B cell (primary cell): ENCODE data around the gene KCNH3. TPM values are rescaled to one million over a fixed set of nuclear protein-coding genes. Genes with fewer than 3 reads are reported as not detected.

Experiments used
- ATAC-seq: fragments of 200-7000 bp; cut with Tn5 transposase; one replicate; pipeline ENCODE4 v1.10.0; 2021; ENCODE audit warnings: low read depth, mild to moderate bottlenecking, moderate number of reproducible peaks, moderate library complexity
- CTCF ChIA-PET: fragments of 350-600 bp; sonication (Branson Sonifier 250); formaldehyde crosslinking; loops from one replicate; lab custom pipeline; 2021; ENCODE audit warnings: antibody characterized with exemption, inconsistent platforms; lab: Charles Lee
- POLR2A ChIA-PET: fragments of 350-600 bp; sonication (Branson Sonifier 250); formaldehyde crosslinking; loops from one replicate; lab custom pipeline; 2021; ENCODE audit warnings: antibody characterized with exemption; lab: Charles Lee
- DNase-seq: peaks from one replicate; pipeline ENCODE4 v3.0.0; 2013
- H2AFZ ChIP-seq: 2 replicates; pipeline ENCODE4 v1.6.1; 2012; ENCODE audit warnings: mild to moderate bottlenecking, low read depth, low read length; ENCODE audit not compliant: insufficient read depth, poor library complexity, severe bottlenecking
- H3K27ac ChIP-seq, 2 donors: 1 replicate in 1 of 2; 2 replicates in 1 of 2; pipeline ENCODE4 v1.5.1; 2012 to 2013; ENCODE audit warnings: low read length in 2 of 2, mild to moderate bottlenecking in 2 of 2, moderate library complexity in 1 of 2
- H3K27me3 ChIP-seq, 4 experiments: fragments of 200-600 bp in 1 of 4; sonication (generic) in 1 of 4; replicated peaks in 1 of 4; 1 replicate in 2 of 4; 2 replicates in 2 of 4; pipeline versions ENCODE4 v1.6.1 to v1.7.0; 2013 to 2016; ENCODE audit warnings: low read length in 3 of 4, mild to moderate bottlenecking in 2 of 4, mixed read lengths in 1 of 4, moderate library complexity in 1 of 4; ENCODE audit not compliant: insufficient read depth in 4 of 4, control insufficient read depth in 3 of 4; ENCODE audit errors: control extremely low read depth in 1 of 4
- H3K36me3 ChIP-seq, 2 experiments: replicated peaks in 1 of 2; 1 replicate in 1 of 2; 2 replicates in 1 of 2; pipeline versions ENCODE4 v1.6.1 to v1.7.1; 2013; ENCODE audit warnings: low read length in 1 of 2; ENCODE audit not compliant: insufficient read depth in 2 of 2, control insufficient read depth in 1 of 2; ENCODE audit errors: control extremely low read depth in 1 of 2, extremely low read depth in 1 of 2
- H3K4me1 ChIP-seq, 2 donors: fragments of 200-600 bp in 1 of 2; sonication (generic) in 1 of 2; 1 replicate in 1 of 2; 2 replicates in 1 of 2; pipeline versions ENCODE4 v1.5.1 to v1.6.1; 2013 to 2017; ENCODE audit warnings: low read length in 2 of 2; ENCODE audit not compliant: control insufficient read depth in 2 of 2, insufficient read depth in 2 of 2
- H3K4me2 ChIP-seq: replicated peaks from 2 replicates; pipeline ENCODE3; 2012; ENCODE audit warnings: mild to moderate bottlenecking, low read depth, low read length; ENCODE audit not compliant: poor library complexity, severe bottlenecking
- H3K4me3 ChIP-seq, 5 experiments: fragments of 200-600 bp in 1 of 5; sonication (generic) in 1 of 5; 1 replicate in 3 of 5; 2 replicates in 2 of 5; pipeline versions ENCODE4 v1.5.1 to v1.7.0; 2011 to 2016; ENCODE audit warnings: low read length in 4 of 5, mild to moderate bottlenecking in 4 of 5, low read depth in 2 of 5, control low read depth in 1 of 5, moderate library complexity in 1 of 5; ENCODE audit not compliant: insufficient read depth in 1 of 5; ENCODE audit errors: control extremely low read depth in 1 of 5, extremely low read depth in 1 of 5
- H3K79me2 ChIP-seq: fragments of 200-600 bp; sonication (generic); one replicate; pipeline ENCODE4 v1.6.0; 2016; ENCODE audit warnings: low read length; ENCODE audit not compliant: control insufficient read depth, insufficient read depth
- H3K9ac ChIP-seq: fragments of 200-600 bp; sonication (generic); 2 replicates; pipeline ENCODE4 v1.6.1; 2017; ENCODE audit warnings: mild to moderate bottlenecking, low read length, moderate library complexity
- H3K9me3 ChIP-seq, 3 donors: one replicate each; pipeline versions ENCODE4 v1.6.1 to v1.7.1; 2013; ENCODE audit warnings: low read length in 2 of 3; ENCODE audit not compliant: control insufficient read depth in 2 of 3, insufficient read depth in 1 of 3; ENCODE audit errors: control extremely low read depth in 1 of 3
- H4K20me1 ChIP-seq: 2 replicates; pipeline ENCODE4 v1.6.0; 2012; ENCODE audit warnings: mild to moderate bottlenecking, low read length; ENCODE audit not compliant: insufficient read depth, control insufficient read depth, poor library complexity, severe bottlenecking
- H3K27ac Mint-ChIP-seq: one replicate; pipeline ENCODE4 v1.8.0; 2021; ENCODE audit warnings: mixed read lengths
- H3K27me3 Mint-ChIP-seq: one replicate; pipeline ENCODE4 v1.8.0; 2021; ENCODE audit warnings: mixed read lengths
- H3K4me1 Mint-ChIP-seq: one replicate; pipeline ENCODE4 v1.8.0; 2021; ENCODE audit warnings: mixed read lengths
- H3K4me3 Mint-ChIP-seq: one replicate; pipeline ENCODE4 v1.8.0; 2021; ENCODE audit warnings: mixed read lengths
- H3K9me3 Mint-ChIP-seq: one replicate; pipeline ENCODE4 v1.8.0; 2022; ENCODE audit warnings: mixed read lengths; ENCODE audit not compliant: insufficient read depth
- CTCF ChIP-seq: fragments of 200-600 bp; IDR thresholded peaks from one replicate; pipeline ENCODE4 v1.8.0; 2022; ENCODE audit warnings: antibody characterized with exemption, mild to moderate bottlenecking
- EZH2 ChIP-seq: IDR thresholded peaks from 2 replicates; pipeline ENCODE4 v1.6.1; 2012; ENCODE audit warnings: borderline replicate concordance, low read depth, mild to moderate bottlenecking, moderate library complexity, low read length; ENCODE audit not compliant: insufficient read depth, poor library complexity, severe bottlenecking
- WGBS: methylation state at CpG from one replicate; pipeline ENCODE4 v1.1.5; 2013; ENCODE audit warnings: missing lambda C conversion rate; ENCODE audit not compliant: insufficient coverage; 5-methylcytosine and 5-hydroxymethylcytosine counted together
- intact Hi-C: fragments of 100-400 bp; cut with micrococcal nuclease; formaldehyde crosslinking; loops from one replicate; pipeline ENCODE4 v1.10.0; 2022
- polyA plus RNA-seq: library from polyadenylated mRNA; depleted of rRNA; stranded (reverse); fragments of >200 nt; gene quantifications from 2 replicates; pipeline ENCODE4 v1.2.3, GENCODE V29; 2012
- total RNA-seq, 2 donors: library from RNA; stranded (reverse); fragments of 120-200 nt in 1 of 2; gene quantifications; 1 replicate in 1 of 2; 2 replicates in 1 of 2; pipeline versions ENCODE4 v1.2.3 to v1.2.4, GENCODE V29; 2013 to 2022

The KCNH3 gene
- total and polyA plus RNA-seq, 2 donors (not counting 1 experiment from before 2014, with no cell fraction given): 0.49 to 0.54 TPM

- no peaks in the 10 kb centered on the region for H3K4me1 Mint-ChIP-seq
- Histone ChIP-seq H3K9ac (no peak overlapping the region), H3K4me2 (no peak overlapping the region), H3K79me2 (no peaks in the 10 kb centered on the region), H3K4me1 (no peaks in the 10 kb centered on the region), H3K27me3 (no peaks in the 10 kb centered on the region), H3K27ac (no peak overlapping the region), H3K36me3 (peaks cover 5 to 13% of the 10 kb centered on the region in 2 experiments), H4K20me1 (no peaks in the 10 kb centered on the region), H3K4me3 (no peak overlapping the region), H2AFZ (no peak overlapping the region), H3K9me3 (no peaks in the 10 kb centered on the region)
- intact Hi-C loops: no loop called here
- H3K27ac Mint-ChIP-seq: no peak overlapping the region
- 100% methylated on average over 4 of the region's 10 CpGs for WGBS
- no peak overlapping the region for H3K4me3 Mint-ChIP-seq
- ATAC-seq (no peak), DNase-seq (no peak)
- POLR2A ChIA-PET: no interaction called here
- no peaks in the 10 kb centered on the region for H3K27me3 Mint-ChIP-seq
- TF ChIP-seq EZH2 (no peak), CTCF (no peak)
- H3K9me3 Mint-ChIP-seq: no peaks in the 10 kb centered on the region
- CTCF ChIA-PET: interaction anchor here (0.7 to 3.2 kb wide), 4 partner anchors 17 to 159 kb away, joined by 3 to 13 read pairs (median 4); partner anchors contain the start of gene SPATS2
Measured at GRCh38 chr12:49496417-49497360, 42.1 kb upstream of the KCNH3 start.

- CTCF ChIA-PET: interaction anchor here (0.5 to 1.4 kb wide), 4 partner anchors 12 to 213 kb away, joined by 3 to 4 read pairs (median 4); no protein-coding TSS in a partner anchor
- DNase-seq: no peak
Measured at GRCh38 chr12:49501895-49502294, 36.9 kb upstream of the KCNH3 start.

More at GRCh38 chr12:49501895-49502294, 36.9 kb upstream of the KCNH3 start:
- H3K27ac Mint-ChIP-seq: no peak overlapping the region
- TF ChIP-seq CTCF (no peak), EZH2 (no peak)
- H3K79me2 ChIP-seq: no peaks in the 10 kb centered on the region
- no peak overlapping the region for H3K9ac ChIP-seq
- no peak overlapping the region for H3K27ac ChIP-seq
- intact Hi-C loops: no loop called here
- peaks cover 3 to 7% of the 10 kb centered on the region in 2 experiments for H3K36me3 ChIP-seq
- H3K9me3 ChIP-seq: no peaks in the 10 kb centered on the region
- no peak for ATAC-seq
- peaks cover 4% of the 10 kb centered on the region for H3K4me1 Mint-ChIP-seq
- no peak overlapping the region for H3K4me3 ChIP-seq
- no peaks in the 10 kb centered on the region for H3K27me3 Mint-ChIP-seq
- H3K4me3 Mint-ChIP-seq: no peak overlapping the region
- no peak overlapping the region for H2AFZ ChIP-seq
- peaks cover 0 to 2% of the 10 kb centered on the region in 2 donors for H3K4me1 ChIP-seq
- POLR2A ChIA-PET: no interaction called here
- no peaks in the 10 kb centered on the region for H3K9me3 Mint-ChIP-seq
- WGBS: 67% methylated on average over 1 of the region's 1 CpG
- no peaks in the 10 kb centered on the region for H3K27me3 ChIP-seq
- H4K20me1 ChIP-seq: no peaks in the 10 kb centered on the region
- H3K4me2 ChIP-seq: no peak overlapping the region
